K562 (cell line): ENCODE data around the gene CALHM3. TPM values are rescaled to one million over a fixed set of nuclear protein-coding genes. Genes with fewer than 3 reads are reported as not detected.

ENCODE experiments used
- ETV1 ChIP-seq: fragments of 450-650 bp; conservative IDR thresholded peaks from 2 replicates; pipeline ENCODE4 v1.6.1; 2016; ENCODE audit warnings: missing genetic modification characterization, control low read depth, low read depth, missing compliant biosample characterization
- GABPB1 ChIP-seq: sonication (generic); formaldehyde crosslinking; IDR thresholded peaks from 2 replicates; pipeline ENCODE4 v1.8.0; 2022; ENCODE audit warnings: mild to moderate bottlenecking, missing genetic modification reagents
- GABPB2 ChIP-seq: fragments of 250-450 bp; sonication (Bioruptor Pico); conservative IDR thresholded peaks from 2 replicates; pipeline ENCODE4 v1.5.1; 2021; ENCODE audit warnings: mild to moderate bottlenecking
- HOXB6 ChIP-seq: fragments of 250-450 bp; sonication (Bioruptor Pico); IDR thresholded peaks from 2 replicates; pipeline ENCODE4 v1.5.1; 2022; ENCODE audit warnings: mild to moderate bottlenecking, borderline replicate concordance
- KLF13 ChIP-seq: fragments of 450-650 bp; IDR thresholded peaks from 2 replicates; pipeline ENCODE4 v1.6.1; 2016; ENCODE audit warnings: missing genetic modification characterization, low read depth, mild to moderate bottlenecking, missing compliant biosample characterization, moderate library complexity, borderline replicate concordance
- MTA2 ChIP-seq: fragments of 450-650 bp; IDR thresholded peaks from 2 replicates; pipeline ENCODE4 v1.6.1; 2016; ENCODE audit warnings: low read depth
- ZNF174 ChIP-seq: fragments of 250-450 bp; sonication (Bioruptor Pico); IDR thresholded peaks from 2 replicates; pipeline ENCODE4 v1.4.0; 2020; ENCODE audit warnings: mild to moderate bottlenecking
- polyA plus RNA-seq, 8 experiments: library from polyadenylated mRNA; depleted of rRNA in 4 of 8; stranded (reverse) in 5 of 8; unstranded in 3 of 8; fragments of >200 nt; fragmentation: Nextera tagmentation in 2 of 8; fragmentation: Illumina TruSeq in 1 of 8; extraction: Ambion mirVana in 2 of 8; extraction: Trizol in 1 of 8; gene quantifications; 2 replicates each; pipeline versions ENCODE4 v1.2.1 to v1.2.3, GENCODE V29; 2011 to 2014; ENCODE audit warnings: inconsistent platforms in 1 of 8, missing spikeins in 1 of 8
- total RNA-seq, 7 experiments: library from RNA; depleted of rRNA in 6 of 7; stranded (reverse); fragments of >200 nt in 6 of 7; fragmentation: Illumina TruSeq in 2 of 7; extraction: Trizol in 2 of 7; gene quantifications; 2 replicates each; pipeline versions ENCODE4 v1.2.1 to v1.2.3, GENCODE V29; 2011 to 2021; ENCODE audit warnings: low replicate concordance in 1 of 7
- TF ChIP-seq, protein P1 (sequence below): fragments of 450-650 bp; IDR thresholded peaks from 2 replicates; pipeline ENCODE4 v1.6.1; 2014; ENCODE audit warnings: low read depth, mild to moderate bottlenecking, moderate library complexity, borderline replicate concordance
- TF ChIP-seq, protein P2 (sequence below): fragments of 200-800 bp; sonication (Bioruptor generic); IDR thresholded peaks from 2 replicates; pipeline ENCODE4 v1.6.1; 2017; ENCODE audit warnings: missing genetic modification characterization, missing compliant biosample characterization

CALHM3 gene
- total and polyA plus RNA-seq, 9 of the 15 experiments (the other 6 are each of a cell fraction or from before 2014, with no cell fraction given): not detected

DNA sequence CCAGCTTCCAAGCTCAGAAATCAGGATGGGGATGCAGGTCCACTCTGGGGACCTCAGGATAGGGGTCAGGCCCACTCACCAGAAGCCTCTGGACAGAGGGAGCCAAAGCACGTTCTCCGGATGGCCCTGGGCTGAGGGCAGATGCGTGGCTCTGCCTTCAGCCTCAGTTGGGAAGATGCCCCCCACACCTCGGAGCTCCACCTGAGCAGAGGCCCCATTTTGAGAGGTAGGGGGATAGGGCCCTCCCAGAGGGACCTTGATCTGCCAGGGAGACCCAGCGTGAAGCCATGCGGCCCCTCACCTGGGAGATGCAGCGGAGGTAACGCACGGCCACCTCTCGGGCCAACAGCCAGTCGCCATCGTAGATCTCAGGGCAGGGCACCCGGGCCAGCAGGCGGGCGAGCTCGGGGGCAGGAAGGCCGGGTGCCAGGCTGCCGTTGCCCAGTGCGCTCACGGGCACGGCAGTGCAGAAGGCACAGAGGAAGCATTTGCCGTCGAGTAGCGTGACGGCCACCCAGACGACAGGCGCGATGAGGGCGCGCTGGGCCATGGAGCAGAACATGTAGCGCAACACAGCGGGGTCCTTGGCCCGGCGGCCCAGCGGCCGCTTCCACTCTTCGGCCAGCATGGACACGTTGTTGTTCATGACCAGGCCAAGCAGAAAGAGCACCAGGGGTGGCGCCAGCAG, 21.0 kb downstream of the CALHM3 start (continued):
- TF ChIP-seq GABPB2 (no peak), HOXB6 (no peak), MTA2 (no peak), GABPB1 (no peak), ZNF174 (CRISPR knock-in tag) (no peak), KLF13 (tag) (no peak), ETV1 (tag) (no peak)
- TF ChIP-seq, protein P1, sequence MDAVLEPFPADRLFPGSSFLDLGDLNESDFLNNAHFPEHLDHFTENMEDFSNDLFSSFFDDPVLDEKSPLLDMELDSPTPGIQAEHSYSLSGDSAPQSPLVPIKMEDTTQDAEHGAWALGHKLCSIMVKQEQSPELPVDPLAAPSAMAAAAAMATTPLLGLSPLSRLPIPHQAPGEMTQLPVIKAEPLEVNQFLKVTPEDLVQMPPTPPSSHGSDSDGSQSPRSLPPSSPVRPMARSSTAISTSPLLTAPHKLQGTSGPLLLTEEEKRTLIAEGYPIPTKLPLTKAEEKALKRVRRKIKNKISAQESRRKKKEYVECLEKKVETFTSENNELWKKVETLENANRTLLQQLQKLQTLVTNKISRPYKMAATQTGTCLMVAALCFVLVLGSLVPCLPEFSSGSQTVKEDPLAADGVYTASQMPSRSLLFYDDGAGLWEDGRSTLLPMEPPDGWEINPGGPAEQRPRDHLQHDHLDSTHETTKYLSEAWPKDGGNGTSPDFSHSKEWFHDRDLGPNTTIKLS: no peak
- TF ChIP-seq, protein P2, sequence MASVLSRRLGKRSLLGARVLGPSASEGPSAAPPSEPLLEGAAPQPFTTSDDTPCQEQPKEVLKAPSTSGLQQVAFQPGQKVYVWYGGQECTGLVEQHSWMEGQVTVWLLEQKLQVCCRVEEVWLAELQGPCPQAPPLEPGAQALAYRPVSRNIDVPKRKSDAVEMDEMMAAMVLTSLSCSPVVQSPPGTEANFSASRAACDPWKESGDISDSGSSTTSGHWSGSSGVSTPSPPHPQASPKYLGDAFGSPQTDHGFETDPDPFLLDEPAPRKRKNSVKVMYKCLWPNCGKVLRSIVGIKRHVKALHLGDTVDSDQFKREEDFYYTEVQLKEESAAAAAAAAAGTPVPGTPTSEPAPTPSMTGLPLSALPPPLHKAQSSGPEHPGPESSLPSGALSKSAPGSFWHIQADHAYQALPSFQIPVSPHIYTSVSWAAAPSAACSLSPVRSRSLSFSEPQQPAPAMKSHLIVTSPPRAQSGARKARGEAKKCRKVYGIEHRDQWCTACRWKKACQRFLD (CRISPR knock-in tag): no peak
